Activated CD4-positive, CD25-positive, alpha-beta regulatory T cell treated with anti-CD3 and anti-CD28 coated beads, Interleukin-2, amount 50 U/mL, for 24 hours (primary cell): ENCODE measurements around the gene SIX3.

Experiments
- ATAC-seq, 2 donors: fragments of 150-1000 bp; cut with Tn5 transposase; one replicate each; pipeline ENCODE4 v1.10.0; 2021; ENCODE audit warnings: mild to moderate bottlenecking in 1 of 2, moderate library complexity in 1 of 2

Gene SIX3

GRCh38 chr2:44941551-44942234, at the start of gene SIX3:
SIX3 (plus strand) TSS chr2:44941702; CDS start chr2:44942105, 403 bp downstream.
- peak; percentile 74 to 75 for ATAC-seq

DNA sequence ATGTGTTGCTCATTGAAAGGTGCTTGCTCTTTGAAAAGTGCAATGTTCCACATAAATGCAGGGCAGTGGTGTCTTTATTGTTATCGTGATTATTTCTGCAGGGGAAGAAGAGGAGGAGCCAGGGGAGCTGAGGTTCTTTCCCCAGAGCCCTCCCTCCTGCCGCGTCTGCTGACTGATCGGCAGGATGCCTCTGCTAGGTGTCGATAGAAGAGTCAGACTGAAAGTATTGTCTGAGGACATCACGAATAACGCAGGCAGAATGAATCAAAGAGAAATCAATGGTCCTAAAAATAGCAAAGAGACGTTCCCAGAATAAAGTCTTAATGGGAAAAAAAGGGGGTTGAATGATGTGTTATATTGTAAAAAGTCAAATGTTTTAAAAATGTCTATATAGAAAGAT, 47.4 kb upstream of the SIX3 start:
- ATAC-seq: peak; percentile 78 to 85

GRCh38 chr2:44895061-44895460, 46.4 kb upstream of the SIX3 start:
- no peak for ATAC-seq

GRCh38 chr2:44897406-44897805, 44.1 kb upstream of the SIX3 start:
- no peak for ATAC-seq

- ATAC-seq: no peak
These were observed 39.0 kb upstream of the SIX3 start for GRCh38 chr2:44902217-44903137.

DNA sequence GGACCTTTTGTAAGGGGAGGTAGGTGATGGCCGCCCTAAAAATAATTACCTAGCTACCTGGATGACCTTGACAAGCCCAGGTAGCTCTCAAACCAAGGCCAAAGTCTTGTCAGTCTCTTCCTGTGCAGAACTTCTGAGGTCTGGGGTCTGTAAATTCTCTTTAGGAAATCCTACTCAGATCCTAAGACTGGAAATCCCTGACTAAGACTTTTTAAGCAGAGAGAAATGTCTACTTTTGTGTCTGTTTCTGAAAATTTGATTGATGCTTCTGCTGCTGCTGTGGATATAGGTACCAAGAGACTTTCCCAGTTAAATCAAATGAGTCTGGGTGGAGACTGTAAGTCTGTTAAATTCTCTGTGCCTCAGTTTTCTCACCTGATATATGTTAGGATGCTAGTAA, 36.9 kb upstream of the SIX3 start:
- no peak for ATAC-seq

GRCh38 chr2:44906972-44907371, 34.5 kb upstream of the SIX3 start:
- no peak for ATAC-seq

DNA sequence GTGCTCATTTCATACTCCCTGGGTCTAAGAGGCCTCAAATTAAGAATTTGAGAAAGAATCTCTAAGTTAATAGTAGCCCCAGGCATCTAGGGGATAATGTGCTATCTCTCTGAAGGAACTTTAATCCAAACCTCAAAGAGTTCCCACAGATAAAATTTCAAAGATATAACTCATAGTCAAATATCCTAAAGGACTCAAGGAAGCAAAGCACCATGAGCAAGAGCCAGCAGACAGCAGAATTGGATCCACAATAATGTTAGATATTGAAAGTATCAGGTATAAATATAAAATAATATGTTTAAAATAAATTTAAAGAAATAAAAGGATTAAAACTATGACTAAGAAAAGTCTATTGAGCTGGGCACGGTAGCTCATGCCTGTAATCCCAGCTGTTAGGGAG, 31.7 kb upstream of the SIX3 start:
- ATAC-seq: no peak

DNA sequence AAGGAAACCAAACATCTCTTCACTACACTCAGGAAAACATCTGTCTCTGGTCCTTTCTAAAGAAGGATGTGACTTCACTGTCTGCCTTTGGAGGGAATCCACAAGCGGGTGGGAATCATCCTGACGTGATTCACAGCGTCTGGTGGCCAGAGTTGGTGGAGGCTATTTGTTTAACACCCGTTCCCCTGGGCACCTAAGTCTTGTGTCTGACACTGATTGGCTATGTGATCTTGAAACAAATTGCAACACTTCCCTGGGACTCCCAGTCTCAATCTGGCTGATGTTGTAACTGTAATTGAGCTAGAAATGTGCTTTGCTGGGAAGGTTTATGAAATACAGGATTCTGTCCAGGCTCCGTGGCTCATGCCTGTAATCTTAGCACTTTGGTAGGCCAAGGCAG, 28.8 kb upstream of the SIX3 start:
- ATAC-seq: no peak

DNA sequence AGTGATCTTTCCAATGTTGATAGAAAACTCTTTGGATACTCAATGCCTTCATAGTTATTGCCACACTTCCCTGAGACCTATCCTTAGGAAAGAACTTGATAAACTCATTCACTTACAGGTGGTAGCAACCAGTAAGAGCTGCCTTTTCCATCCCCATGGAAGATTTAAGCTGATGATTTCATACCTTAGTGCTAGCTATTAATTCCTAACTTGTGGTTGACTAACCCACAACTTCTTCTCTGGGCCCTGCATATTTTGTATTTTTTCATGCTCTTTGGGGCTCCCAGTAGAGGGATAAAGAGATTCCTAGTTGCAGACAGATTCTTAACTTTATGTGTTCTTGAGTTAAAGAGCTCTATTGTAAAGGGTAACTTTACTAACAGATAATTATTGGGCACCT, 25.2 kb upstream of the SIX3 start:
- ATAC-seq: no peak

- peak; percentile 13 to 25 for ATAC-seq
These were observed 23.3 kb upstream of the SIX3 start for GRCh38 chr2:44918095-44918775.

GRCh38 chr2:44920751-44921150, 20.8 kb upstream of the SIX3 start:
- no peak for ATAC-seq

DNA sequence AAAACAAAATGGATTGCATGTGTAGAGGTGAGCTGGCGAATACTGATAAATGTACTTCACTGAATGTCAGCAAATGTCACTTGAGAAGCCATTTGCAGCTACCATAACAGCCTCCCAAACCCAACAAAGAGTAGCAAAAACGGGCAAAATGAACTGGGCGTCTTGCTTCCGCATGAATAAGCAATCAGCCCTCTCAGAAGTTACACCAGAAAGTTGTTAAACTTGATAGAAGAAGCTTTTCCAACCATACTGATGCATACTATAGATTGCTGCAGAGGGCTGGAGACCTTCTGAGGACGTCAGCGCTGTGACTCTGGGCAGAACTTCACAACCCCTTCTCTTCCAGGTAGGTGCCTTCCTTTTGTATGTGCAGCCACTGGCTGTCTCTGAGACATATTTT, 18.7 kb upstream of the SIX3 start:
- no peak for ATAC-seq

GRCh38 chr2:44925561-44926136, 15.9 kb upstream of the SIX3 start:
- ATAC-seq: no peak

GRCh38 chr2:44926957-44927356, 14.5 kb upstream of the SIX3 start:
- no peak for ATAC-seq

DNA sequence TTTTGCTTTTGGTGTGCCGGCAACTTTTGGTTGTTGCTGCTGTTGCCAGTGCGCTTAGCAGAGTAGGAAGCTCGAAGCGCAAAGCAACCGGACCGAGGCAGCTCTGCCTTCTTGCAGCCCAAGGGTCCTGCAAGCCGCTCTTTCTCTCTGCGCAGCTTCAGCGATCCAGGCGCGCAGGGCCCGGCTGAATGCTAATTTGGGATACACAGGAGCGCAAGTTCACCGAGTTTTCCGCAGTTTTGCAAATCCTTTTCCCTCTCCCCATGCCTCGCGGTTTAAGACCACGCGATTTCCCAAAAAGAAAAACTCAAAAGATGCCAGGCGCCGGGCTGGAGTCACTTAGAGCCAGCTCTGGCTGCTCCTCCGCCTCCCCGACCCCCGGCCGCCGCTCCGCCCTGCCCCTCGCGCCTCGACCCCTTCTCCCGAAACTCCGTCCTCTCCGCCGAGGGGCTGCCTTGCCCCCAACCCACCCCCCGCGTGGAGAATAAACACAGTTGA, 13.5 kb upstream of the SIX3 start:
- ATAC-seq: no peak

DNA sequence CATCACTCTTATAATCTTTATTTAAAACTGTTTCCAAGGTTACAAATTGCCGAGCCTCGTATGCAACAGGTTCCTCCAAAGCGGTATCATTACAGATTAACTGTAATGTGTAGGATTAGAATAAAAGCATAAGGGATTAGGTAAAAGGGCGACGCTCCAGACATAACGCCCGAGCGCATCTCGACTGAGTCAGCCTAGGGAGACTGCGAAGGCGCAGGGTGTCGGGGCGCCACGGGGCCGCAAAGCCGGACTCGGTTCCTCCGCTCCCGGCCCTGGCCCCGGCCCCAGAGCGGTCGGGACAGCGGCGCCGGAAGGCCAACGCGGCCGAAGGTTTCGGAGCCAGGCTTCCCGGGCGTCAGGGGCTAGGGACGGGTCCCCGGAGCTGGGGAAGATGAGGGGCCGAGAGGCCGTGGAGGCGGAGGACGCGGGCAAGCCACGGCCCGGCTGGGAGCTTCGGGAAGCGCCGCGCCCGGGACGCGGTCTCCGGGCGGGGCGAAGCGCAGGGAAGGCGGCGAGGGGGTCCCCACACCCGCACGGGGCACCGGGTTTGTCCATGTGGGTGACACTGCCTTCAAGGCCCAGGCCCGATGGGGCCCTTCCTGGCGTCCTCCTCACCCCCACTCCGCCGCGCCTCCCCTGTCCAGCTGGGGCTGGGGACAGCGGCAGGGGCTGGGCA, 12.9 kb upstream of the SIX3 start:
- ATAC-seq: no peak

DNA sequence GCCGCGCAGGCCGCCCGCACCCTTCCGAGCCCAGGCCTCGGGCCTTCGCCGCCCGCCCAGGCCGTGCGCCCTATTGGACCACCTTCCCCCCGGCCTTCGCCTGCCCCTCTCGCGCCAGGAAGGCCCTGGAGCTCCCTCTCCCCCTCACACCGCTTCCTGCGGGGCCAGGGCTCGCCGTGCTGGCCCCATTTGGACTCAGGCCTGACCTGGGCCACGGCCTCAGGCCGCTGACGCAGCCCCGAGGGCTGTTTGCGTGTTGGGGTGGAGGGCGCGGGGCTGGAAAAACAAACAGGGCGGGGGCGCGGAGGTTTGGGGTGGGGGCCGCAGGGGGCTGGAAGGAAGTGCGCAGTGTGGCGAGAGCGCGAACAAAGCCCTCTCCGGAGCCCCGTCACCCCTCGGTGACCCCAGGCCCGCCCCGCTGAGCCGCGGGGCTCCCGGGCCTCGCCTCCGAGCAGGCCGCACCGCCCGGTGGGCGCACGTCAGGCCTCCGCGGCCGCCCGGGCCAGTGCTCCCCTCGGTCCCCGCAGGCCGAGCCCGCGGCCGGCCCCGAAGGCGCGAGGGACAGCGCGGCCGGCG, 12.3 kb upstream of the SIX3 start:
- ATAC-seq: no peak

GRCh38 chr2:44929735-44930273, 11.7 kb upstream of the SIX3 start:
- no peak for ATAC-seq

DNA sequence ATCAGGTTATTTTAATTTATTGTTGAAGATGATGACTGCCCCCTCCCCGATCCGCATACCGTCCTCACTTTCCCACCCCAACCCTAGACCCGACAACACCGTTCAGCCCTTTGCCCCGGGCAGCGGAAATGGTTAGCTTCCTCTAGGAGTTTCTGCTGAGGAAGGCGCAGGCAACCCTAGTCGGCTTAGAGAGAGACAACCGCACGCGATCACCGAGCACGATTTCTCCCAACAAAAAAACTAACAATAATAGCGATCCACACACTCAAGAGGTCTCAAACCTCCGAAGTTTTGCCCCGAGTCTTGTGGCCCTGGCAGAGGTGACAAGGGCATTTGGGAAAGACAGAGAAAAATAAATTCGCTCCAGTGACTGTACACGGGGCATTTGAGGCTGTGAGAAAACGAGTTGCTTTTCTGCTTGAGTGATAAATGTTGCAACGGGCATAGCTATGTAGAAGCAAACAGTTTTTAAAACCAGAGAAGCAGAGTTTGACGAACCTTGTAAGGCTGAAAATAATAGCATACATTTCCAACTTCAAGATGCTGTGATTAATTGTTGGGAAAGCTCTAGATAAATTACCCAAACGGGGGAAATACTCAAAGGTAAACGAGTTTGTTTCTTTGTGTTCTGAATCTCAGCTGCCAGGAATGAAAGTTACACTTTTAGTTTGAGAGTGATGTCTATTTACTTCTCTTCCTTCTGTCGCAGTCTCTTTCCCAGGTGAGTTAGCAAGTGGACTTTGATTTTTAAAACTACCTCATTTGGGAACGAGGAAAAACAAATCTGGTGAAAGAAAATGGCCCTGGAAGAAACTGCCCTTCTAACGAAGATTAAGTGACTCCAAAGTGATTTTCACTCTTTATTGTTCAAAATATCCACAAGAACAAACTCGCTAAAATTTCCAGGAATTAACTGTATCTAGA, 11.0 kb upstream of the SIX3 start:
- ATAC-seq: no peak
